Measurements from ENCODE around the gene ARSB. TPM values are rescaled to one million over a fixed set of nuclear protein-coding genes. Genes with fewer than 3 reads are reported as not detected.

Gene ARSB
- total RNA-seq, 1 donor from 2014 or later: 23.5 TPM

GRCh38 chr5:78747705-78748359 is 237.3 kb downstream of the ARSB start:
- peak overlapping the region; percentile 25 for H3K4me3 Mint-ChIP-seq (ENCODE audit: unreplicated experiment)
- no peak for TF ChIP-seq CTCF (IDR thresholded peaks at IDR 0.05; ENCODE audit: partially characterized antibody, unreplicated experiment)
- no peak for DNase-seq
- H3K4me1 Mint-ChIP-seq (ENCODE audit: low read depth, unreplicated experiment): peaks cover 6% of the 10 kb centered on the region
- no peaks in the 10 kb centered on the region for H3K36me3 Mint-ChIP-seq (ENCODE audit: unreplicated experiment)
- H3K27me3 Mint-ChIP-seq (ENCODE audit: unreplicated experiment): peaks cover 5% of the 10 kb centered on the region
- no peaks in the 10 kb centered on the region for H3K9me3 Mint-ChIP-seq (ENCODE audit: unreplicated experiment)
- H3K27ac Mint-ChIP-seq (ENCODE audit: unreplicated experiment): no peak overlapping the region

DNA sequence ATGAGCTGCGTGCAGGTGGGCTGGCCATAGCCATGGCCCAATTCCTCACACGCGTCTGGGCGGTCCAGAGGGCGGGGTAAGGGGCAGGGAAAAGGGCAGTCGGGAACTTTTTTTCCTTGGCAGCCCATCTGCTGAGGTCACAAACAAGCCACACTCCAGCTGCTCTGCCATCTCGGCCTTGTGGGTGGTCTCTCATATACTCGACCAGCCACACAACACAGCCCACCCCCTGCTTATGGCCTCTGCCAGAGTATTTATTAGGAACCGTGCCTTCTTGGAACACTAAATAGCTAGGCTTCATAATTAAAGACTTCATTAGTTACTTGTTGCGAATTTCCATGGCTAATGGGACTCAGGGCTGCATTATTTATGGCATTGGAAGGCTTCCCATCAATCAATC is 238.1 kb downstream of the ARSB start:
- Mint-ChIP-seq H3K4me1 (ENCODE audit: low read depth, unreplicated experiment) (peaks cover 6% of the 10 kb centered on the region), H3K36me3 (ENCODE audit: unreplicated experiment) (no peaks in the 10 kb centered on the region), H3K4me3 (ENCODE audit: unreplicated experiment) (no peak overlapping the region), H3K9me3 (ENCODE audit: unreplicated experiment) (no peaks in the 10 kb centered on the region), H3K27ac (ENCODE audit: unreplicated experiment) (no peak overlapping the region), H3K27me3 (ENCODE audit: unreplicated experiment) (peaks cover 4% of the 10 kb centered on the region)
- DNase-seq: no peak
- no peak for TF ChIP-seq CTCF (IDR thresholded peaks at IDR 0.05; ENCODE audit: partially characterized antibody, unreplicated experiment)

DNA sequence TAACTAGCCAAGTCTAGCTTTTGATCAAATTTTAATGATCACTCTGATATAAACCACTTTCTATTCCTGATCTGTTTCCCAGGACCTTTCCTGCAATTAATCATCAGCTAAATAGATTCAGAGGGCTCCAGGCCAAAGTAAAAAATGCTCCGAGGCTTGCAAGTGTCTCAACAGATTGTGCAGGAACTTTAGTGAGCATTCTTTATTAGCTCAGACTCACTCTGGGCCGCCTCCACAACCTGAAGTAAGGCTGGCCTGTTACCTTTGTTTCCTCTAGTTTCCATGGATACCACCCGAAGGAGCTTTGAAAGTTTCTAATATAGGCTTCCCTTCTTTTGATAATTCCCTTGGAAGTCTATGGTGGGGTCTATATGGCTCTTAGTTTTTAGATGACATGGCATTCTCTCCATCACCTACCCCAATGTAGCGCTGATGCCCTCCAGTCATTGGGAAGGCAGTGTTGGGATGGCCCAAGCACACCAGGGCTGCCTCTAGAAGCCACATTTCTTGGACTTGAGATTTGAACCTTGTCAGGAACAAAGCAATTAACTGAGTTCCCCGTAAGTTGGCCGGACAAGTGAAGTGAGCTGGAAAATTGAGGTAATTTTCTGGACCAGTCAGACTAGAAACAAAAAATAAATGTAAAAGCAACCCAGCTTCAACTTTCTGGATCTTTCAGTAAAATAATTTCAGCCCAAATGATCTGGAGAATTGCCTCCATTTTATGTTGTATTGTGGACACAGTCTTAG is 238.9 kb downstream of the ARSB start:
- Mint-ChIP-seq H3K9me3 (ENCODE audit: unreplicated experiment) (no peaks in the 10 kb centered on the region), H3K27me3 (ENCODE audit: unreplicated experiment) (peaks cover 4% of the 10 kb centered on the region), H3K27ac (ENCODE audit: unreplicated experiment) (no peak overlapping the region), H3K4me1 (ENCODE audit: low read depth, unreplicated experiment) (peaks cover 6% of the 10 kb centered on the region), H3K36me3 (ENCODE audit: unreplicated experiment) (no peaks in the 10 kb centered on the region), H3K4me3 (ENCODE audit: unreplicated experiment) (no peak overlapping the region)
- no peak for DNase-seq
- TF ChIP-seq CTCF (IDR thresholded peaks at IDR 0.05; ENCODE audit: partially characterized antibody, unreplicated experiment): no peak

GRCh38 chr5:78744951-78745534 is 240.1 kb downstream of the ARSB start:
- Mint-ChIP-seq H3K4me3 (ENCODE audit: unreplicated experiment) (no peak overlapping the region), H3K4me1 (ENCODE audit: low read depth, unreplicated experiment) (peaks cover 6% of the 10 kb centered on the region), H3K9me3 (ENCODE audit: unreplicated experiment) (no peaks in the 10 kb centered on the region), H3K27ac (ENCODE audit: unreplicated experiment) (no peak overlapping the region), H3K27me3 (ENCODE audit: unreplicated experiment) (peaks cover 4% of the 10 kb centered on the region), H3K36me3 (ENCODE audit: unreplicated experiment) (no peaks in the 10 kb centered on the region)
- no peak for TF ChIP-seq CTCF (IDR thresholded peaks at IDR 0.05; ENCODE audit: partially characterized antibody, unreplicated experiment)
- no peak for DNase-seq

DNA sequence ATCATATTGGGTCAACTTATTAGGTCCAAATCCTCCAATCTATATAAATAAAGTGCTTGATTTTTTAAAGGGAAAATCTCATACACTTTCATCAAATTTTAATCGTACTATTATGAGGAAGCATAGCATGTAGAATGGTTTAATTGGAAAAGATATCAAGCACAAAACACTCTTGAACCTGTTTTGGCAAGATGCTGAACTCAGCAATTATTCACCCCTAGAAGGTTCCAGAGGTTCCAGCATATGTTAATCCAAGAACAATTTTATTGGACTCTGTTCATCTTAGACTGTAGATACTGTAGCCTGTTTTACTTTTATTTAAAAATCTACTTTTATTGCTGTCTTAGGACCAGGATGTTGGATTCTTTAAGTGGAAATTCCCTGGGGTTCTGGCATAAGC is 244.1 kb downstream of the ARSB start:
- H3K4me3 Mint-ChIP-seq (ENCODE audit: unreplicated experiment): no peak overlapping the region
- H3K4me1 Mint-ChIP-seq (ENCODE audit: low read depth, unreplicated experiment): no peaks in the 10 kb centered on the region
- no peaks in the 10 kb centered on the region for H3K9me3 Mint-ChIP-seq (ENCODE audit: unreplicated experiment)
- peaks cover 1% of the 10 kb centered on the region for H3K27me3 Mint-ChIP-seq (ENCODE audit: unreplicated experiment)
- TF ChIP-seq CTCF (IDR thresholded peaks at IDR 0.05; ENCODE audit: partially characterized antibody, unreplicated experiment): no peak
- DNase-seq: no peak
- H3K27ac Mint-ChIP-seq (ENCODE audit: unreplicated experiment): no peak overlapping the region
- peaks cover 4% of the 10 kb centered on the region for H3K36me3 Mint-ChIP-seq (ENCODE audit: unreplicated experiment)
